ENCODE data around the gene MICU1.
"Not testable (repeated sequence)": the region's sequence is repeated elsewhere in the genome, so short reads cannot be mapped to it uniquely, and the experiment has no call there.

MICU1 gene

GRCh38 chr10:72354356-72355213, 271.3 kb downstream of the MICU1 start, which contains the start of gene DNAJB12:
DNAJB12 (minus strand) TSS chr10:72354919; CDS start chr10:72354897, 22 bp downstream.
- peak; percentile 96 for DNase-seq (ENCODE audit: insufficient read length, low spot score)
- peak; percentile 63 for FAIRE-seq

GRCh38 chr10:72353965-72354355, 271.9 kb downstream of the MICU1 start:
- DNase-seq (ENCODE audit: insufficient read length, low spot score) (no peak), FAIRE-seq (no peak)

GRCh38 chr10:72353028-72353964, 272.6 kb downstream of the MICU1 start:
- no peak for DNase-seq (ENCODE audit: insufficient read length, low spot score)
- FAIRE-seq, result no peak

DNA sequence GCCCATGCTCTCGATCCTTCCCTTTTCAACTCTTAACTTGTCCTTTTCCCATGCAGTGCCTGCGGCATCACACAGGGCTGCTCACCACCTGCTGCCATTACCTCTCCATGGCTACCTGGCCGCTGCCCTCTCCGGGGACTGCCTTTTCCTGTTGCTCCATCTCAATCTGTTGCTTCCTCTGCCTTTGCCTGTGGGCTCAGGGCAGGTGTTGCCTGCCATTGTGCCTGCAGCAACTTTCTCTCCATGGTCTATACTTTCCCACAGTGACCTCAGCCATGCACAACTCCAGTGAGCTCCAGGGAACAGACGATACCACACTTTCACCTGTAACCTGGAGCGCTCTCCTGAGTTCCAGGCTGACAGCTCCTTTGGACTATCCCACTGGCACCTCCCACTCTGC, 274.4 kb downstream of the MICU1 start:
- DNase-seq (ENCODE audit: insufficient read length, low spot score) (no peak), FAIRE-seq (no peak)

DNA sequence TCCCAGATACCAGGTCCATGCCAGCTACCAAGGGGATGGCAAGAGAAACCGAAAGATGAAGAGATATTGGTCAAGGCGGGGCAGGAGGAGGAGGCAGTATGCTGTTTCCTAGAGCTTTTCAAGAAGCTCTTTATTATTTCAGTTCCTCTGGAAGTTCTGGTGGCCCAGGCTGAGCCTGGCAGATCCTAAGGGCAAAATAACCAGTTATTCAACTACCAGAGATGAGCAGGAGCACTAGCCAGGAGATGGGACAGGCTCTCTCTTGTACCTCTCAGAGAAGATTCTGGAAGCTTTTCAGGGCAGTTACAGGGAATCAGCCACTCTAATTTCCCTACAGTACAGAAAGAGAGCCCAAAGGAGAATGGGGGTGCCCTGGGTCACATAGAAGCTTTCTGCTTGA, 276.4 kb downstream of the MICU1 start:
- no peak for DNase-seq (ENCODE audit: insufficient read length, low spot score)
- no peak for FAIRE-seq

- FAIRE-seq (no peak), DNase-seq (ENCODE audit: insufficient read length, low spot score) (no peak)
These were observed 277.6 kb downstream of the MICU1 start for GRCh38 chr10:72348282-72348681.

DNA sequence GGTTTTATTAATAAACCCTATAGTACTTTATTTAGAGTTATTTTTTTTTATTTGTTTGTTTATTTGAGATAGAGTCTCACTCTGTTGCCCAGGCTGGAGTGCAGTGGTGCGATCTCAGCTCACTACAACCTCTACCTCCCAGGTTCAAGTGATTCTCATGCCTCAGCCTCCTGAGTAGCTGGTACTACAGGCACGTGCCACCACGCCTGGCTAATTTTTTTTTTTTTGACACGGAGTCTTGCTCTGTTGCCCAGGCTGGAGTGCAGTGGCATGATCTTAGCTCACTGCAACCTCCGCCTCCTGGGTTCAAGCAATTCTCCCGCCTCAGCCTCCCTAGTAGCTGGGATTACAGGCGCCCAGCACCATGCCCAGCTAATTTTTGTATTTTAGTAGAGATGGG, 279.8 kb downstream of the MICU1 start:
- FAIRE-seq; DNase-seq (ENCODE audit: insufficient read length, low spot score): not testable (repeated sequence)

DNA sequence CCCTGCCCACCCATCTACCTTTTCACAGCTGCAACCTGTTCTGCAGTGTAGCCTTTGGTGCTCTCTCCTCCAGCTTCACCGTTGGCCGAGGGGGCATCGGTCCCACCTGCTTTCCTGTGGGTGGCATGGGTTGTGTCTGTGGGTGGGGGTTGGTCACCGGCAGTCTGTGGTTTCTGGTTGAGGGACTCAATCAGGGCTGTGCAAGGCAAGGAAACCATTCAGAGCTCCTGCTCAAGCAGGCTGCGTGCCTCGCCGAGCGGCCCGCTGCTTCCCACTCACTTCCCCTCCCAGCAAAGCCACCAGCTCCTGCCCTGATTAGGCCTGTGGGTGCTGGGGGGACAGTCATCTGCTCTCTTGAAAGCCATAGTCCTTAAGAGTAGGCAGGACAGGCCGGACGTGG, 280.9 kb downstream of the MICU1 start:
- no peak for FAIRE-seq
- DNase-seq (ENCODE audit: insufficient read length, low spot score), result no peak

- DNase-seq (ENCODE audit: insufficient read length, low spot score), result no peak
- FAIRE-seq, result no peak
These were observed 283.0 kb downstream of the MICU1 start for GRCh38 chr10:72342911-72343310.

DNA sequence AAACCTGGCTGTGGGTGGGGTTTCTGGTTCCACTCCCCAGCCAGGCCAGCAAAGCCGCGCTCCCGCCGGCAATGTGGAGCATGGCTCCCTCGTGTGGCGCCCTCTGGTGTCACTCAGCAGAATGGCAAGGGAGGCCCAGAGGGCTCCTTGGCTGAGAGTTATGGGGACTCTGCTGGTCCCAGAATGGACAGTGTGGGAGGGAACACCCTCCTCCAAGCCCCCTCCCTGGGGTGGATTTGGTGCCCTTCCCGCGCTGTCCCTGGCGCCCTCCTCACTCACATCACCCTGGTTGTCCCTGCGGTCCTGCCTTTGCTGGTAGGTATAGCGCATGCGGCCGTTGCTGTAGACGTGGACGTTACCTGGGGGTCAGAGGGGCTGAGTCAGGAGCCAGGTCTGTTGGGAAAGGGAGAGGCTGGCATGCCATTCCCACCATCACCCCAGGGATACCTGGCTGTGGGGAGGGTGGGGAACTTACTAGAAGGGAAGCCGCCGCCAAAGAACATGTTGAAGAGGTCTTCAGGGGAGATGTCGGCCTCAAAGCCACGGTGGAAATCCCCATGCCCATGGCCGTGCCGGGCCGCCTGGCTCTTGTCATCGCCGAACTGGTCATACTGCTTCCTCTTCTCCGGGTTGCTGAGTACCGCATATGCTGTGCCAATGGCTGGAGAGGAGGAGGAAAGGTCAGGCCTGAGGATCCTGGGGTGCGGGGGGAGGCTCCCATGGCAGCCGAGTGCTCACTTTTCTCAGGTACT, 285.2 kb downstream of the MICU1 start:
- no peak for DNase-seq (ENCODE audit: insufficient read length, low spot score)
- no peak for FAIRE-seq

- no peak for DNase-seq (ENCODE audit: insufficient read length, low spot score)
- FAIRE-seq, result no peak
These were observed 287.7 kb downstream of the MICU1 start for GRCh38 chr10:72338180-72338579.

DNA sequence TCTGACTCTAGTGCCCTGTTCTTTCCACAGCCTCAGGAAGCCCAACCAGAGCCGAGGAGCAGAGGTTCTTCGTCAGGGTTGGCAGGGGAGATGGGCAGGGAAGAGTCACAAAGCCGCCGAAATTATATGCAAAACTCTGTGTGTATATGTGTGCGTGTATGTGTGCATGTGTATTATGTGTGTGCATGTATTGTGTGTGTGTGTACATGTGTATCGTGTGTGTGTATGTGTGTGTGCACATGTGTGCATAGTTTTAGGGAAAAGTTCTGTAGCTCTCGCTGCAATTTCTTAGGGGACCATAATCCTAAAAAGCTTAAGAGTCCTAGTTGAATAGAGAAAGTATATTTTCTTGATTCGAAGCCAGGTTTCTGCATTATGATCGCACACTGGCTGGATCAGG, 288.2 kb downstream of the MICU1 start:
- no peak for FAIRE-seq
- DNase-seq (ENCODE audit: insufficient read length, low spot score), result no peak

- FAIRE-seq (no peak), DNase-seq (ENCODE audit: insufficient read length, low spot score) (peak; percentile 61)
These were observed 288.7 kb downstream of the MICU1 start for GRCh38 chr10:72337039-72337629.

- DNase-seq (ENCODE audit: insufficient read length, low spot score), result no peak
- no peak for FAIRE-seq
These were observed 289.4 kb downstream of the MICU1 start for GRCh38 chr10:72336259-72337038.

DNA sequence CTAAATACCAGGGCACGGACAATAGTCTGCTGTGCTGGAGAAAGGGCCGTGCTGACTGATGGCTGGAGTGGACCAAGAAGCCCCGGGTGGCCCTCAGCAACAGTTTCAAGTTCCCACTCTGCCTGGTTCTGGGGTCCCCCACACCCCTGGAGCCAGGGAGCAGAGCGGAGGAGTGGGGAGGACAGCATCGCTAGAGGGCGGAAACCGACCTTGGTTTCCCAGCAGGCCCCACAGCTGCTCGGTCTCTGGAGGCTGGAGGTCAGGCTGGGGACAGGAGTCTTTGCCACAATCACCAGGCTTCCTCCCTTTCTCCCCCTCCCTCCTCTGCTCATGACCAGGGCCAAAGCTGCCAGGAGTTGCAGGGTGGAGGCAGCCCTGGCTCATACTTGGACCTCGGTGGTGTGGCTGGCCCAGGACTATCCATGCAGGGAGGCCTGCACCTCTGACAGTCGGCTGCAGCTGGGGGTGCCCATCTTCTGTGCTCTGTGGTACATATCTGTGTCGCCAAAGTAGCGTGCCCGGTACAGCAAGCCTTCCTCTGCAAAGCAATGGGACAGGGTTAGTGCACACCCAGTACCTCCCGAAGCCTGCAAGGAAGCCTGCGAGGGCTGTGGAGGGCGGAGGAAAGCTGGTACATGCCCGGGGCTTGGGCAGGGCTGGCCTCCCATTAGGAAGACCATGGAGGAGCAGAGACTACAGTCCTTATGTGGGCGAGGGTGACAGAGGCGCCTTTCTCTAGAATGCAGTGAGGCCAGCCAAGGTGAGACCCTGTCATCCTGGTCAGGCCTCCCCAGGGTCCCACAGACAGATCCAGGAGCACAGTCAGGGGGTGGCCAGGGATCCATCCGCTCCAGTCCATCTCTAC, 290.3 kb downstream of the MICU1 start:
- FAIRE-seq, result no peak
- no peak for DNase-seq (ENCODE audit: insufficient read length, low spot score)

DNA sequence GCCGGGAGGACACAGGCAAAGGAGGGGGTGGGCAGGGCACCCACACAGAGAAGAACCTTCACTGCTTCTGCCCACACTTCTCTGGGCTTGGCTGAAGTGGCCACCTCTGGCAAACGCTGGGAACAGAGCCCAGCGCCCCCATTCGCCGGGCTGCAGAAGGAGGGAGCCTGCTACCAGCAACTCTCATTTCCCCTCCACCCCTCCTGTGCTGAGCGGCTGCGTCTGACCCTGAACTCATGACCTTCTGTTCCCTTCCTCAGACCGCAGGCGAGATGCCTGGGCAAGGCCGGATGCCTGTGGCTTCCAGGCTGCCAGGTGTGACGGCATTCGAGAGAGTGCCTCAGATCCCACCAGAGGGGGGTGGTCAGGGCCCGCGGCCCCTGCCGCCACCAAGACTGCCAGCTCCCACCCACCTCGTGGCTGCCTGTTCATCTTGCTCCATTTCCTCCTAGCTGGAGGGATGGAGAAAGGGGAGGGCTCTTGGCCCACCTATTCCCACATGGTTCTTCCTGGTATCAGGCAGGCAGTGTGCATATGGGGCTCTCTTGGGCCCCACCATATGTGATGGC, 291.0 kb downstream of the MICU1 start:
- DNase-seq (ENCODE audit: insufficient read length, low spot score) (no peak), FAIRE-seq (no peak)

DNA sequence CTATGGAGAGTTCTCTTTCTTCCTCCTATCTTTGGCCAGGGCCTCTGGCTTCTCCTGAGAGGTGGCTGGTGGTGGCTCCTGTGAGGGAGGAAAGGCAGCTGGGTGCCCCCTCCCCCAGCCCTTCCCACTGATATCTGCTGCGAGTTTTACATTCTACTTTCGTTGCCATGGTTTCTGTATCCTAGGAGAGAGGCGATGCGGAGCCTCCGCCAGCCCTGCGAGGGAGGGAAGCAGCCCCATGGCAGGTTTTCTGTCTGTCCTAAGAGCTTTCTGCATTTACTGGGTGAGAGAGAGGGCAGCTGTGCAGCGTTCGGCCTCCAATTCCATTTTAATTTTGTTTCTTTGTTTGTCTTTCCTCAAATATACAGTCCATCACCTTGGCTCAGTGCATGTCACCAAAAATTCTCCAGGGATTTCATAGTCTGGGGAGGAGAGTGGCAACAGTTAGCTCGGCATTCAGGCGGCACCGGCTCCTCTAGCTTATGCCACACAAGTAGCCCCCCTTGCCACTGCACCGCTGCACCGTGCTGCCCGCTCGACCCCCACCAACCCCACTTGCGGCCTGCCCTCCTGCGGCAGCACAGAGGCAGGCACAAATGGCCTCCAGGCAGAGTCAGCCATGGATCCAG, 291.6 kb downstream of the MICU1 start:
- DNase-seq (ENCODE audit: insufficient read length, low spot score) (no peak), FAIRE-seq (no peak)

Measured in HTR-8/SVneo (cell line).